ENCODE data around the gene MRPL27.
A peak's percentile ranks its signal among the peaks of the same experiment; 100 is the strongest.
"Not testable (repeated sequence)": the region's sequence is repeated elsewhere in the genome, so short reads cannot be mapped to it uniquely, and the experiment has no call there.

MRPL27 gene

GRCh38 chr17:50407921-50408320 is 34.9 kb upstream of the MRPL27 start:
- TF ChIP-seq, protein P1, sequence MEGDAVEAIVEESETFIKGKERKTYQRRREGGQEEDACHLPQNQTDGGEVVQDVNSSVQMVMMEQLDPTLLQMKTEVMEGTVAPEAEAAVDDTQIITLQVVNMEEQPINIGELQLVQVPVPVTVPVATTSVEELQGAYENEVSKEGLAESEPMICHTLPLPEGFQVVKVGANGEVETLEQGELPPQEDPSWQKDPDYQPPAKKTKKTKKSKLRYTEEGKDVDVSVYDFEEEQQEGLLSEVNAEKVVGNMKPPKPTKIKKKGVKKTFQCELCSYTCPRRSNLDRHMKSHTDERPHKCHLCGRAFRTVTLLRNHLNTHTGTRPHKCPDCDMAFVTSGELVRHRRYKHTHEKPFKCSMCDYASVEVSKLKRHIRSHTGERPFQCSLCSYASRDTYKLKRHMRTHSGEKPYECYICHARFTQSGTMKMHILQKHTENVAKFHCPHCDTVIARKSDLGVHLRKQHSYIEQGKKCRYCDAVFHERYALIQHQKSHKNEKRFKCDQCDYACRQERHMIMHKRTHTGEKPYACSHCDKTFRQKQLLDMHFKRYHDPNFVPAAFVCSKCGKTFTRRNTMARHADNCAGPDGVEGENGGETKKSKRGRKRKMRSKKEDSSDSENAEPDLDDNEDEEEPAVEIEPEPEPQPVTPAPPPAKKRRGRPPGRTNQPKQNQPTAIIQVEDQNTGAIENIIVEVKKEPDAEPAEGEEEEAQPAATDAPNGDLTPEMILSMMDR (conservative IDR thresholded peaks at IDR 0.05): no peak
- H3K27ac ChIP-seq: no peak overlapping the region

DNA sequence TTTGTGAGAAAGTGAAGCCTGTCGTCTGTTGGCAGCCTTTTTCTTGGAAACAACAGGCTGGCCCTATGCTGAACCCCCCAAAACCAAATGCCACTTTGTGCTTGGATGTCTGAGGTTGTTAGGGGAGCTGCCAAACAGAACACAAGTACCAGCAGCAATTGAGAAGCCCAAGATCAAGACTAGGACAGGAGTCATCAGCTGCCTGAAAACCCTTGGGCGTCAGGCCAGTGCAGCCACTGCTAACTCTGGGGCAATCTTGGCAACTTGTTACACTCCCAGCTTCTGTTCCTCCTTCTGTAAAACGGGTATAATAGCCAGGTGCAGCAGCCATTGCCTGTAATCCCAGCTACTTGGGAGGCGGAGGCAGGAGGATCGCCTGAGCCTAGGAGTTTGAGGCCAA is 33.6 kb upstream of the MRPL27 start:
- no peak overlapping the region for H3K27ac ChIP-seq
- TF ChIP-seq, protein P1 (conservative IDR thresholded peaks at IDR 0.05): no peak

- H3K27ac ChIP-seq: not testable (repeated sequence)
Observed at GRCh38 chr17:50405351-50405750, 32.4 kb upstream of the MRPL27 start.

- H3K27ac ChIP-seq: not testable (repeated sequence)
Observed at GRCh38 chr17:50399591-50399990, 26.6 kb upstream of the MRPL27 start.

DNA sequence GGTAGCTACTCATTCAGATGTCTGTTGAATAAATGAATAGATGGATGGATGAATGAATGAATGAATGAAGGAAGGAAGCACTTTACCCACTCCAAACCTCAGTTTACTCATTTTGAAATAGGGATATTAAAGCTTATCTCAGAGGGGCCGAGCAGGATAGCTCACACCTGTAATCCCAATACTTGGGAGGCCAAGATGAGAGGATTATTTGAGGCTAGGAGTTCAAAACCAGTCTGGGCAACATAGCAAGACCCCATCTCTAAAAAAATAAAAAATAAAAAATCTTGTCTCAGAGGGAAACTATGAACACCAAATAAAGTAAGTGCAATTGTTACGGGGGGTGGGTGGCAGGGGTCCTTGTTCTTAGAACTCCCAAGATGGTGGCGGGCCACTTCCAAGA is 25.7 kb upstream of the MRPL27 start:
- H3K27ac ChIP-seq: not testable (repeated sequence)

DNA sequence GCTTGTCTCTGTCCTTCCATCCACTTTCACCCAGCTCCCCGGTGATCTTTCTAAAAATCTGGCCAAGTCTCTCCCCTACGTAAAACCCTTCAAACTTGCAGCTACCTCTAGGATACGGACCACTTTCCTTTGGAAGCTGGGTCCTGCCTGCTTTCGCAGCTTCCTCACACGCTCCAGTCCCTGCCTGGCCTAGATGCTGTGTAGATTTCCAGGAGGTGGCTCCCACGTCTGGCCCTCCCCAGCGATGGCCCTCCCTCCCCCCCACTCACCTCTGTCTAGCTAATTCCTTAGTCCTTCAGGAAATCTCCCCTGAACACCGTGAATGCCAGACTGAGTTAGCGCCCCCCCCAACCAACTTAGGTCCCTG is 24.9 kb upstream of the MRPL27 start:
- TF ChIP-seq, protein P1 (conservative IDR thresholded peaks at IDR 0.05): no peak
- H3K27ac ChIP-seq: peak overlapping the region; percentile 88; the same call in 1 of the 2 replicates

GRCh38 chr17:50397111-50397918 is 24.3 kb upstream of the MRPL27 start, which contains the start of gene LRRC59:
TSS of gene LRRC59 (minus strand) at chr17:50397523. CDS start at chr17:50397317, 206 bp downstream.
- H3K27ac ChIP-seq: peak within 1 kb of the TSS; percentile 88
- TF ChIP-seq, protein P1 (conservative IDR thresholded peaks at IDR 0.05): peak; percentile 99

DNA sequence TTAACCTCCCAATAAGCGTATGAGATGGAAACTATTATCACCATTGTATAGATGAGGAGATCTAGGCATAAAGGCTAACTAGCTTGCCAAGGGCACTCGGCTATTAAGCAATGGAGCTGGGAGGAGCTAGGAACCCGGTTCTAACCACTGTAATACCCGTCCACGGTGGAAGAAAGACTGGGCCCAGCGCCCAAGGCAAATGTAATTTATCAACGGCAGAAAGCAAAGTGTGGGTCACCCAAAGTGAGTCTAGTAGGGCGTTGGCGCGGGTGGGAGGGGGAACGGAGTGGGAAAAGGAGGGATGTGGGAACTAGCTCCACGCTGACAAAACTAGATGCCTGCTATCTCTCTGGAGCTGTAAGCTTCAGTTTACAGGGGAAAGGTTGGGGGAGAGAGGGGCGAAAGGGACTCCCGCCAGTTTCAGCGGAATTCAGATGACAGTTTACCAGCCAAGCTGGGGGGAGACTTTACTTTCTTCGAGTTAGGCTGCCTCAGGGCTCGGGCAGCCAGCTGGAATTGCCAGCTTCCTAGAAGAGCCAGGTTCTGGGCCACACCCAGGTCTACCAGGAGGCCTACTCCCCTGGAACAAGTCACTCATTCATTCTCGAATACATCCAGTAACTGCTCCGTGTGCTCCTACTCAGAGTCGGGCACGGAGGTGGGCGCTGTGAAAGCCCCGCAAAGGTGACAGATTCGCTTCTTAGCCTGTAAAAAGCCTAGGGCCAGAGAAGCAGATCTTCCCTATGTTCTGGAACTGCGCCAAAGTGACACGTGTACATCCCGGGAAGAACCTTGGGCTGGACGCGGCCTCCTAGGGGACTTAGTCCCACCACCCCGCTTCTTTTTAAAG is 23.5 kb upstream of the MRPL27 start:
- TF ChIP-seq, protein P1 (conservative IDR thresholded peaks at IDR 0.05): no peak

DNA sequence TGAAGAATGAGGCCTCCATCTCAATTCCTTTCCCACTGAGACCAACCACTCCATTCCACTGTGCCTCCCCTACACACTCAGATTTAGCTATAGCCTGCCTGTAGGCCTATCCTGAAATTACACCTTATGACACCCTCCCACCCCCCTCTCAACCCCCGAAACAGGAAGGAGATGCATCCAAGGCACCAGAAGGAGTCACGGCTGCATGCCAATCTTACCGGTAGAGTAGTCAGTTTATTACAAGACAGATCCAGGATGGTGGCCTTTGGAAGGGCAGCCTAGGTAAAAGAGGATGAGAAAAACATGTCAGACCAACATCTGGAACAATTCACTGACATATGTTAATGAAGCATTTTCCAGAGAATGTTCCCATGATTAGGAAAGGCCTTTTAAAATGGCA is 21.7 kb upstream of the MRPL27 start:
- TF ChIP-seq, protein P1 (conservative IDR thresholded peaks at IDR 0.05): no peak
- H3K27ac ChIP-seq: peak overlapping the region; percentile 4; the same call in 1 of the 2 replicates

More for the DNA sequence above, 23.5 kb upstream of the MRPL27 start:
- peak overlapping the region; percentile 88 for H3K27ac ChIP-seq
